Common myeloid progenitor, CD34-positive (primary cell): ENCODE measurements around the gene LHFPL6.

Source experiments
- CTCF ChIA-PET: fragments of 350-600 bp; sonication (Branson Sonifier 250); formaldehyde crosslinking; loops from one replicate; lab custom pipeline; 2021; ENCODE audit warnings: antibody characterized with exemption; lab: Charles Lee
- POLR2A ChIA-PET: fragments of 350-600 bp; sonication (Branson Sonifier 250); formaldehyde crosslinking; loops from one replicate; lab custom pipeline; 2021; ENCODE audit warnings: antibody characterized with exemption; lab: Charles Lee
- DNase-seq, 3 donors: peaks; one replicate each; pipeline versions ENCODE4 v3.0.0 to v3.0.0-alpha.2; 2013
- H3K27ac ChIP-seq, 2 experiments: 1 replicate in 1 of 2; 2 replicates in 1 of 2; pipeline ENCODE4 v1.7.0; 2013; ENCODE audit warnings: inconsistent platforms in 2 of 2, low read length in 2 of 2, mild to moderate bottlenecking in 2 of 2, low read depth in 1 of 2, moderate library complexity in 1 of 2; ENCODE audit not compliant: severe bottlenecking in 2 of 2, insufficient read depth in 1 of 2, poor library complexity in 1 of 2
- H3K27me3 ChIP-seq, 5 experiments: replicated peaks in 2 of 5; 1 replicate in 3 of 5; 2 replicates in 2 of 5; pipeline versions ENCODE4 v1.6.1 to v1.7.0; 2013; ENCODE audit warnings: low read length in 4 of 5, mild to moderate bottlenecking in 2 of 5, moderate library complexity in 2 of 5, inconsistent platforms in 1 of 5; ENCODE audit not compliant: insufficient read depth in 5 of 5, control insufficient read depth in 4 of 5
- H3K36me3 ChIP-seq, 4 experiments: 1 replicate in 2 of 4; 2 replicates in 2 of 4; pipeline versions ENCODE4 v1.6.1 to v1.7.0; 2013; ENCODE audit warnings: low read length in 3 of 4, control low read depth in 1 of 4, mild to moderate bottlenecking in 1 of 4; ENCODE audit not compliant: control insufficient read depth in 4 of 4, insufficient read depth in 4 of 4
- H3K4me1 ChIP-seq, 4 experiments: 1 replicate in 3 of 4; 2 replicates in 1 of 4; pipeline versions ENCODE4 v1.6.1 to v1.7.1; 2013; ENCODE audit warnings: low read length in 3 of 4, mild to moderate bottlenecking in 3 of 4, control low read depth in 1 of 4, inconsistent platforms in 1 of 4, moderate library complexity in 1 of 4; ENCODE audit not compliant: control insufficient read depth in 4 of 4, insufficient read depth in 4 of 4; ENCODE audit errors: control extremely low read depth in 1 of 4
- H3K4me3 ChIP-seq, 7 experiments: 1 replicate in 4 of 7; 2 replicates in 3 of 7; pipeline versions ENCODE4 v1.5.1 to v1.7.0; 2013; ENCODE audit warnings: mild to moderate bottlenecking in 7 of 7, low read length in 6 of 7, moderate library complexity in 6 of 7, inconsistent platforms in 2 of 7, low read depth in 2 of 7, control low read depth in 1 of 7; ENCODE audit not compliant: insufficient read depth in 4 of 7, control insufficient read depth in 1 of 7; ENCODE audit errors: extremely low read depth in 1 of 7
- H3K9me3 ChIP-seq, 5 experiments: 1 replicate in 4 of 5; 2 replicates in 1 of 5; pipeline versions ENCODE4 v1.6.1 to v1.7.1; 2013; ENCODE audit warnings: low read length in 4 of 5, mild to moderate bottlenecking in 2 of 5, inconsistent platforms in 1 of 5, low read depth in 1 of 5, moderate library complexity in 1 of 5; ENCODE audit not compliant: control insufficient read depth in 4 of 5, insufficient read depth in 2 of 5; ENCODE audit errors: control extremely low read depth in 1 of 5
- WGBS: methylation state at CpG from one replicate; pipeline ENCODE4 v1.1.5; 2013; ENCODE audit not compliant: insufficient coverage; 5-methylcytosine and 5-hydroxymethylcytosine counted together

LHFPL6 gene

GRCh38 chr13:39297023-39297422, 306.0 kb downstream of the LHFPL6 start:
- Histone ChIP-seq H3K36me3 (no peaks in the 10 kb centered on the region), H3K27me3 (no peaks in the 10 kb centered on the region), H3K9me3 (peaks cover 0 to 13% (median 0%) of the 10 kb centered on the region in 5 experiments), H3K27ac (no peak overlapping the region), H3K4me1 (no peaks in the 10 kb centered on the region), H3K4me3 (no peak overlapping the region)
- DNase-seq: no peak
- CTCF ChIA-PET: no interaction called here
- POLR2A ChIA-PET: no interaction called here
- WGBS: no CpG with 5 or more reads among the region's 1 CpG

- Histone ChIP-seq H3K9me3 (peaks cover 0 to 16% (median 0%) of the 10 kb centered on the region in 5 experiments), H3K27ac (no peak overlapping the region), H3K4me1 (no peaks in the 10 kb centered on the region), H3K4me3 (no peak overlapping the region), H3K36me3 (no peaks in the 10 kb centered on the region), H3K27me3 (no peaks in the 10 kb centered on the region)
- WGBS: 0% methylated on average over 1 of the region's 2 CpGs
- ChIA-PET POLR2A (no interaction called here), CTCF (no interaction called here)
- DNase-seq: no peak
Observed at GRCh38 chr13:39296193-39296592, 306.8 kb downstream of the LHFPL6 start.
